Middle frontal gyrus (tissue), 1 donor: Measurements from ENCODE around the gene MTHFD1L.

Source experiments
- DNase-seq: peaks from one replicate; pipeline ENCODE4 v3.0.0-alpha.2; 2015; ENCODE audit warnings: low spot score; ENCODE audit errors: extremely low spot score

Gene MTHFD1L

GRCh38 chr6:151149793-151150192 is 284.3 kb downstream of the MTHFD1L start:
- DNase-seq: no peak
